Esophagus squamous epithelium (tissue), 5 donors: ENCODE measurements around the gene AK6. TPM values are rescaled to one million over a fixed set of nuclear protein-coding genes. Genes with fewer than 3 reads are reported as not detected.
"Not testable (repeated sequence)": the region's sequence is repeated elsewhere in the genome, so short reads cannot be mapped to it uniquely, and the experiment has no call there.

Source experiments
- DNase-seq: peaks from one replicate; lab custom pipeline; 2025; lab: John Stamatoyannopoulos, UW
- H3K27ac ChIP-seq, 4 donors: fragments of 200-600 bp; sonication (generic); one replicate each; pipeline ENCODE4 v1.5.1; 2016 to 2019; ENCODE audit warnings: mild to moderate bottlenecking in 1 of 4
- H3K27me3 ChIP-seq, 4 donors: fragments of 200-600 bp; sonication (generic); 1 replicate in 3 of 4; 2 replicates in 1 of 4; pipeline versions ENCODE4 v1.5.1 to v1.6.0; 2017 to 2021; ENCODE audit warnings: antibody characterized with exemption in 1 of 4
- H3K36me3 ChIP-seq, 3 donors: fragments of 200-600 bp; sonication (generic); one replicate each; pipeline ENCODE4 v1.5.1; 2016 to 2019
- H3K4me1 ChIP-seq, 3 donors: fragments of 200-600 bp; sonication (generic); one replicate each; pipeline ENCODE4 v1.5.1; 2017 to 2019
- H3K4me3 ChIP-seq, 4 donors: fragments of 200-600 bp; sonication (generic); 1 replicate in 3 of 4; 2 replicates in 1 of 4; pipeline ENCODE4 v1.5.1; 2016 to 2019; ENCODE audit warnings: mild to moderate bottlenecking in 2 of 4, moderate library complexity in 1 of 4
- H3K9me3 ChIP-seq, 3 donors: fragments of 200-600 bp; sonication (generic); one replicate each; pipeline ENCODE4 v1.5.1; 2016 to 2019
- CTCF ChIP-seq, 6 experiments: fragments of 450-650 bp in 4 of 6; fragments of 200-600 bp in 2 of 6; sonication (generic) in 2 of 6; IDR thresholded peaks; one replicate each; pipeline ENCODE4 v1.5.1; 2016 to 2019; ENCODE audit warnings: antibody characterized with exemption in 6 of 6, mild to moderate bottlenecking in 4 of 6, moderate library complexity in 4 of 6
- POLR2A ChIP-seq, 4 donors: fragments of 450-650 bp; IDR thresholded peaks; one replicate each; pipeline ENCODE4 v1.6.1; 2017; ENCODE audit warnings: antibody characterized with exemption in 4 of 4, mild to moderate bottlenecking in 4 of 4, moderate library complexity in 3 of 4
- WGBS, 2 donors: methylation state at CpG; one replicate each; pipeline ENCODE4 v1.1.5; 2018; 5-methylcytosine and 5-hydroxymethylcytosine counted together
- intact Hi-C: fragments of 100-400 bp; cut with DNase I; formaldehyde crosslinking; loops from one replicate; pipeline ENCODE4 v1.15.0; 2022
- total RNA-seq, 4 donors: library from RNA; depleted of rRNA; stranded (reverse); fragments of >200 nt; gene quantifications; one replicate each; pipeline ENCODE4 v1.1.0, GENCODE V29; 2016
- donor health status: DM: yes; HTN: yes; CAD: no.

The AK6 gene
- total RNA-seq, 4 donors from 2014 or later: 10.7 to 23.0 (median 13.8) TPM

GRCh38 chr5:69414885-69415583 lies 45.7 kb upstream of the AK6 start, which contains the start of gene MARVELD2:
MARVELD2 (plus strand) TSS chr5:69415116; CDS start chr5:69419386, 4,270 bp downstream.
- Histone ChIP-seq H3K4me1 (peaks cover 0 to 19% (median 0%) of the 10 kb centered on the region in 3 donors), H3K27me3 (no peaks in the 10 kb centered on the region), H3K36me3 (peaks cover 0 to 55% (median 0%) of the 10 kb centered on the region in 3 donors), H3K4me3 (peak within 1 kb of the TSS; percentile 58 to 85 (median 75)), H3K9me3 (no peaks in the 10 kb centered on the region), H3K27ac (peak within 1 kb of the TSS; percentile 86 to 93 (median 88))
- 1 to 4% methylated on average over 5 to 10 of the region's 78 CpGs for WGBS, 2 donors
- TF ChIP-seq POLR2A (IDR thresholded peaks at IDR 0.05) (peak in 3 of 4 donors; percentile 34 to 63 (median 34)), CTCF (IDR thresholded peaks at IDR 0.05) (peak in 5 of 6 experiments; percentile 15 to 59 (median 45))
- intact Hi-C loops: no loop called here
- no peak for DNase-seq

DNA sequence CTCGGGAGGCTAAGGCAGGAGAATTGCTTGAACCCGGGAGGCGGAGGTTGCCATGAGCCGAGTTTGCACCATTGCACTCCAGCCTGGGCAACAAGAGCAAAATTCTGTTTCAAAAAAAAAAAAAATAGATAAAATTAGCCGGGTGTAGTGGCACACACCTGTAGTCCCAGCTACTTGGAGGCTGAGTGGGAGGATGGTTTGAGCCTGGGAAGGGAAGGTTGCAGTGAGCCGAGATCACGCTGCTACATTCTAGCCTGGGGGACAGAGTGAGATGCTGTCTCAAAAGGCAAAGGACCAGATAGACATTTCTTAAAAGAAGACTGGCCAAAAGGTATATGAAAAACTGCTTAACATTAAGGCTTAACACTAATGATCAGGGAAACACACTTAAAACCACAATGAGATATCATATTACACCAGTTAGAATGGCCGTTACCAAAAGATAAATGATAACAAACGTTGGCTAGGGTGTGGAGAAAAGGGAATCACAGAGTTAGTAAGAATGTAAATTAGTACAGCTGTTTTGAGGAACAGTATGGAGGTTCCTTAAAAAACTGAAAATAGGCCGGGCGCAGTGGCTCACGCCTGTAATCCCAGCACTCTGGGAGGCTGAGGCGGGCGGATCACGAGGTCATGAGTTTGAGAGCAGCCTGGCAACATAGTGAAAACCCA lies 35.5 kb upstream of the AK6 start:
- TF ChIP-seq POLR2A (IDR thresholded peaks at IDR 0.05) (no peak), CTCF (IDR thresholded peaks at IDR 0.05) (no peak)
- H3K4me3 ChIP-seq: no peak overlapping the region
- no peaks in the 10 kb centered on the region for H3K4me1 ChIP-seq
- H3K9me3 ChIP-seq: no peaks in the 10 kb centered on the region
- 88 to 91% methylated on average over 15 of the region's 15 CpGs for WGBS, 2 donors
- H3K27ac ChIP-seq: no peak overlapping the region
- intact Hi-C loops: no loop called here
- H3K27me3 ChIP-seq: no peaks in the 10 kb centered on the region
- H3K36me3 ChIP-seq: peaks cover 0 to 92% (median 0%) of the 10 kb centered on the region in 3 donors
- DNase-seq: no peak

GRCh38 chr5:69378376-69378775 lies 9.1 kb upstream of the AK6 start:
- Histone ChIP-seq H3K4me3 (no peak overlapping the region), H3K36me3 (peaks cover 0 to 93% (median 5%) of the 10 kb centered on the region in 3 donors), H3K27me3 (no peaks in the 10 kb centered on the region), H3K9me3 (no peaks in the 10 kb centered on the region), H3K27ac (no peak overlapping the region), H3K4me1 (no peaks in the 10 kb centered on the region)
- no peak for DNase-seq
- no peak for TF ChIP-seq POLR2A (IDR thresholded peaks at IDR 0.05)
- TF ChIP-seq CTCF (IDR thresholded peaks at IDR 0.05): no peak
- intact Hi-C loops: no loop called here

GRCh38 chr5:69374911-69375446 lies 5.7 kb upstream of the AK6 start:
- Histone ChIP-seq H3K4me1 (peaks cover 0 to 30% (median 10%) of the 10 kb centered on the region in 3 donors), H3K27me3 (no peaks in the 10 kb centered on the region), H3K27ac (no peak overlapping the region), H3K36me3 (peaks cover 0 to 59% (median 0%) of the 10 kb centered on the region in 3 donors), H3K4me3 (no peak overlapping the region), H3K9me3 (no peaks in the 10 kb centered on the region)
- DNase-seq: no peak
- TF ChIP-seq POLR2A (IDR thresholded peaks at IDR 0.05): no peak
- WGBS, 2 donors: 82 to 90% methylated on average over 4 of the region's 4 CpGs
- intact Hi-C loops: no loop called here

DNA sequence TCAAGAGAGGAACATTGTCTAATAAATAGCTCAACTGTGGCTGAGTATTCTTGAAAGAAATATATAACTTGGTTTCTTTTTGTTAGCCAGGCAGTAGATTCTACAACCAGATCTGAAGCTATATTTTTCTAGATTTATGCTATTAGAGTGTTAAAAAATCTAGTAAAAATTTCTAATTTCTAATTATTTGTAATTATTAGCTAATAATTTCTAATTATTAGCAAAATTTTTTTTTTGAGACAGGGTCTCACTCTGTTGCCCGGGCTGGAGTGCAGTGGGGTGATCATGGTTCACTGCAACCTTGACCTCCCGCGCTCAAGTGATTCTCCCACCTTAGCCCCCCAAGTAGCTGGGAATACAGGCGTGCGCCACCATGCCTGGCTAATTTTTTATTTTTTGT lies 3.1 kb upstream of the AK6 start:
- H3K4me3 ChIP-seq: no peak overlapping the region
- WGBS, 2 donors: 96 to 97% methylated on average over 5 of the region's 5 CpGs
- no peak for TF ChIP-seq POLR2A (IDR thresholded peaks at IDR 0.05)
- no peak for TF ChIP-seq CTCF (IDR thresholded peaks at IDR 0.05)

GRCh38 chr5:69370335-69370734 lies 1.0 kb upstream of the AK6 start:
- H3K9me3 ChIP-seq, H3K27me3 ChIP-seq, intact Hi-C loops, DNase-seq: not testable (repeated sequence)
- Histone ChIP-seq H3K36me3 (peaks cover 0 to 40% (median 0%) of the 10 kb centered on the region in 3 donors), H3K4me1 (peaks cover 11 to 56% (median 21%) of the 10 kb centered on the region in 3 donors), H3K4me3 (peak overlapping the region; percentile 70 to 91 (median 76)), H3K27ac (peak overlapping the region; percentile 93 to 98 (median 96))
- 1 to 3% methylated on average over 16 of the region's 16 CpGs for WGBS, 2 donors

More for the DNA sequence above, 3.1 kb upstream of the AK6 start:
- H3K27me3 ChIP-seq: no peaks in the 10 kb centered on the region
- DNase-seq: no peak
- intact Hi-C loops: no loop called here
- peaks cover 0 to 37% (median 0%) of the 10 kb centered on the region in 3 donors for H3K36me3 ChIP-seq
- H3K4me1 ChIP-seq: peaks cover 11 to 44% (median 20%) of the 10 kb centered on the region in 3 donors
- no peak overlapping the region for H3K27ac ChIP-seq
- H3K9me3 ChIP-seq: no peaks in the 10 kb centered on the region
